CD8-positive, alpha-beta memory T cell (primary cell): ENCODE results near the gene AFF2. TPM values are rescaled to one million over a fixed set of nuclear protein-coding genes. Genes with fewer than 3 reads are reported as not detected.
"Not testable (repeated sequence)": the region's sequence is repeated elsewhere in the genome, so short reads cannot be mapped to it uniquely, and the experiment has no call there.

Experiments used
- CTCF ChIA-PET: fragments of 350-600 bp; sonication (Branson Sonifier 250); formaldehyde crosslinking; loops from one replicate; lab custom pipeline; 2021; ENCODE audit warnings: antibody characterized with exemption; lab: Charles Lee
- POLR2A ChIA-PET: fragments of 350-600 bp; sonication (Branson Sonifier 250); formaldehyde crosslinking; loops from one replicate; lab custom pipeline; 2021; ENCODE audit warnings: antibody characterized with exemption; lab: Charles Lee
- DNase-seq, 5 donors: peaks; one replicate each; pipeline versions ENCODE4 v3.0.0 to v3.0.0-alpha.2; 2020 to 2022; ENCODE audit warnings: mixed read lengths in 1 of 5
- H3K27ac ChIP-seq: one replicate; pipeline ENCODE4 v1.7.0; 2013; ENCODE audit warnings: low read depth, mild to moderate bottlenecking, low read length, moderate library complexity
- H3K27me3 ChIP-seq: 2 replicates; pipeline ENCODE4 v1.7.0; 2013; ENCODE audit warnings: low read length, mild to moderate bottlenecking; ENCODE audit not compliant: insufficient read depth, poor library complexity, severe bottlenecking
- H3K36me3 ChIP-seq: 2 replicates; pipeline ENCODE4 v1.7.0; 2013; ENCODE audit warnings: mild to moderate bottlenecking, low read length, moderate library complexity; ENCODE audit not compliant: insufficient read depth
- H3K4me1 ChIP-seq: 2 replicates; pipeline ENCODE4 v1.7.0; 2013; ENCODE audit warnings: mild to moderate bottlenecking, low read length, moderate library complexity; ENCODE audit not compliant: insufficient read depth
- H3K4me3 ChIP-seq: 2 replicates; pipeline ENCODE4 v1.7.0; 2013; ENCODE audit warnings: mild to moderate bottlenecking, low read length
- H3K9me3 ChIP-seq: 2 replicates; pipeline ENCODE4 v1.7.0; 2013; ENCODE audit warnings: mild to moderate bottlenecking, low read length
- H3K27ac Mint-ChIP-seq, 8 donors: one replicate each; pipeline ENCODE4 v1.8.0; 2020 to 2021; ENCODE audit warnings: mixed read lengths in 8 of 8, mild to moderate bottlenecking in 6 of 8, inconsistent platforms in 3 of 8, moderate library complexity in 3 of 8
- H3K27me3 Mint-ChIP-seq, 2 donors: one replicate each; pipeline ENCODE4 v1.8.0; 2020 to 2021; ENCODE audit warnings: mixed read lengths in 2 of 2, mild to moderate bottlenecking in 1 of 2, moderate library complexity in 1 of 2
- H3K36me3 Mint-ChIP-seq, 3 donors: one replicate each; pipeline ENCODE4 v1.8.0; 2020 to 2021; ENCODE audit warnings: mixed read lengths in 3 of 3, inconsistent platforms in 1 of 3, mild to moderate bottlenecking in 1 of 3
- H3K4me1 Mint-ChIP-seq, 3 donors: one replicate each; pipeline ENCODE4 v1.8.0; 2020 to 2021; ENCODE audit warnings: mixed read lengths in 3 of 3, inconsistent platforms in 1 of 3, mild to moderate bottlenecking in 1 of 3
- H3K4me3 Mint-ChIP-seq, 7 donors: one replicate each; pipeline ENCODE4 v1.8.0; 2020 to 2021; ENCODE audit warnings: mixed read lengths in 7 of 7, mild to moderate bottlenecking in 6 of 7, moderate library complexity in 4 of 7, inconsistent platforms in 2 of 7
- H3K9me3 Mint-ChIP-seq, 5 donors: one replicate each; pipeline ENCODE4 v1.8.0; 2020 to 2022; ENCODE audit warnings: mixed read lengths in 5 of 5, mild to moderate bottlenecking in 3 of 5, moderate library complexity in 2 of 5, inconsistent platforms in 1 of 5
- polyA plus RNA-seq: library from polyadenylated mRNA; unstranded; fragments of 300-500 nt; fragmentation: Illumina TruSeq; gene quantifications from one replicate; pipeline ENCODE4 v1.2.3, GENCODE V29; 2021
- total RNA-seq, 2 experiments: library from RNA; stranded (reverse); gene quantifications; one replicate each; pipeline ENCODE4 v1.2.3, GENCODE V29; 2021

AFF2 gene
- total and polyA plus RNA-seq, 3 experiments from 2014 or later, result 0.27 to 0.33 TPM; not detected in 1

- Mint-ChIP-seq H3K27me3 (no peaks in the 10 kb centered on the region), H3K27ac (no peak overlapping the region), H3K36me3 (peaks cover 0 to 3% (median 0%) of the 10 kb centered on the region in 3 donors), H3K4me3 (no peak overlapping the region), H3K4me1 (no peaks in the 10 kb centered on the region), H3K9me3 (peaks cover 0 to 4% (median 0%) of the 10 kb centered on the region in 5 donors)
- Histone ChIP-seq H3K4me1 (no peaks in the 10 kb centered on the region), H3K9me3 (no peaks in the 10 kb centered on the region), H3K27ac (no peak overlapping the region), H3K27me3 (no peaks in the 10 kb centered on the region), H3K36me3 (no peaks in the 10 kb centered on the region), H3K4me3 (no peak overlapping the region)
- no peak for DNase-seq
- CTCF ChIA-PET, result no interaction called here
- POLR2A ChIA-PET, result no interaction called here
Observed at GRCh38 chrX:148902581-148902980, 402.2 kb downstream of the AFF2 start.

- no peaks in the 10 kb centered on the region for H3K9me3 ChIP-seq
- H3K4me1 ChIP-seq, result no peaks in the 10 kb centered on the region
- Mint-ChIP-seq H3K27ac (no peak overlapping the region), H3K36me3 (peaks cover 0 to 3% (median 0%) of the 10 kb centered on the region in 3 donors), H3K27me3 (no peaks in the 10 kb centered on the region), H3K4me1 (no peaks in the 10 kb centered on the region), H3K9me3 (peaks cover 0 to 4% (median 0%) of the 10 kb centered on the region in 5 donors), H3K4me3 (no peak overlapping the region)
- ChIA-PET CTCF (no interaction called here), POLR2A (no interaction called here)
- H3K36me3 ChIP-seq, result no peaks in the 10 kb centered on the region
- no peak overlapping the region for H3K27ac ChIP-seq
- no peaks in the 10 kb centered on the region for H3K27me3 ChIP-seq
- no peak overlapping the region for H3K4me3 ChIP-seq
- DNase-seq, result no peak
Observed at GRCh38 chrX:148903176-148903575, 402.8 kb downstream of the AFF2 start.

- H3K36me3 Mint-ChIP-seq, result peaks cover 0 to 3% (median 0%) of the 10 kb centered on the region in 3 donors
- no peak overlapping the region for H3K4me3 Mint-ChIP-seq
- Histone ChIP-seq H3K27me3 (no peaks in the 10 kb centered on the region), H3K4me3 (no peak overlapping the region), H3K4me1 (no peaks in the 10 kb centered on the region), H3K27ac (no peak overlapping the region), H3K36me3 (no peaks in the 10 kb centered on the region), H3K9me3 (no peaks in the 10 kb centered on the region)
- no peak overlapping the region for H3K27ac Mint-ChIP-seq
- no peaks in the 10 kb centered on the region for H3K4me1 Mint-ChIP-seq
- H3K27me3 Mint-ChIP-seq, result no peaks in the 10 kb centered on the region
- DNase-seq, result no peak
- CTCF ChIA-PET, result no interaction called here
- peaks cover 0 to 4% (median 0%) of the 10 kb centered on the region in 5 donors for H3K9me3 Mint-ChIP-seq
- POLR2A ChIA-PET, result no interaction called here
Observed at GRCh38 chrX:148904421-148905111, 404.1 kb downstream of the AFF2 start.

- H3K36me3 ChIP-seq, result no peaks in the 10 kb centered on the region
- peaks cover 0 to 3% (median 0%) of the 10 kb centered on the region in 3 donors for H3K36me3 Mint-ChIP-seq
- DNase-seq, result no peak
- ChIA-PET POLR2A (no interaction called here), CTCF (no interaction called here)
- H3K4me3 Mint-ChIP-seq, result no peak overlapping the region
- H3K27me3 Mint-ChIP-seq, result peaks cover 0 to under 1% of the 10 kb centered on the region in 2 donors
- no peak overlapping the region for H3K27ac ChIP-seq
- H3K27me3 ChIP-seq, result no peaks in the 10 kb centered on the region
- H3K4me3 ChIP-seq, result no peak overlapping the region
- H3K9me3 ChIP-seq, result no peaks in the 10 kb centered on the region
- H3K4me1 Mint-ChIP-seq, result no peaks in the 10 kb centered on the region
- H3K4me1 ChIP-seq, result no peaks in the 10 kb centered on the region
- H3K27ac Mint-ChIP-seq, result no peak overlapping the region
- H3K9me3 Mint-ChIP-seq, result peaks cover 0 to 4% (median 0%) of the 10 kb centered on the region in 5 donors
Observed at GRCh38 chrX:148905400-148905799, 405.0 kb downstream of the AFF2 start.

- DNase-seq, H3K27me3 ChIP-seq, H3K36me3 Mint-ChIP-seq, H3K27ac Mint-ChIP-seq, H3K4me1 ChIP-seq, H3K27ac ChIP-seq, H3K9me3 ChIP-seq, H3K4me3 Mint-ChIP-seq, H3K9me3 Mint-ChIP-seq, H3K27me3 Mint-ChIP-seq, CTCF ChIA-PET, H3K4me3 ChIP-seq, H3K4me1 Mint-ChIP-seq, H3K36me3 ChIP-seq, POLR2A ChIA-PET: not testable (repeated sequence)
Observed at GRCh38 chrX:148906628-148907027, 406.2 kb downstream of the AFF2 start.

GRCh38 chrX:148909758-148910157, 409.3 kb downstream of the AFF2 start:
- no peaks in the 10 kb centered on the region for H3K9me3 ChIP-seq

GRCh38 chrX:148913971-148914370, 413.6 kb downstream of the AFF2 start:
- Mint-ChIP-seq H3K27me3 (peaks cover 0 to 4% of the 10 kb centered on the region in 2 donors), H3K4me3 (no peak overlapping the region), H3K27ac (no peak overlapping the region), H3K4me1 (no peaks in the 10 kb centered on the region), H3K9me3 (no peaks in the 10 kb centered on the region), H3K36me3 (no peaks in the 10 kb centered on the region)
- CTCF ChIA-PET, result no interaction called here
- DNase-seq, result no peak
- Histone ChIP-seq H3K4me3 (no peak overlapping the region), H3K36me3 (no peaks in the 10 kb centered on the region), H3K9me3 (no peaks in the 10 kb centered on the region), H3K27me3 (no peaks in the 10 kb centered on the region), H3K4me1 (no peaks in the 10 kb centered on the region), H3K27ac (no peak overlapping the region)
- POLR2A ChIA-PET, result no interaction called here

More at GRCh38 chrX:148909758-148910157, 409.3 kb downstream of the AFF2 start:
- DNase-seq, result no peak
- POLR2A ChIA-PET, result no interaction called here
- Histone ChIP-seq H3K4me1 (no peaks in the 10 kb centered on the region), H3K27me3 (no peaks in the 10 kb centered on the region), H3K27ac (no peak overlapping the region), H3K36me3 (no peaks in the 10 kb centered on the region), H3K4me3 (no peak overlapping the region)
- Mint-ChIP-seq H3K27me3 (peaks cover 0 to 4% of the 10 kb centered on the region in 2 donors), H3K9me3 (peaks cover 0 to 4% (median 0%) of the 10 kb centered on the region in 5 donors), H3K4me1 (no peaks in the 10 kb centered on the region), H3K36me3 (peaks cover 0 to 3% (median 0%) of the 10 kb centered on the region in 3 donors), H3K27ac (no peak overlapping the region), H3K4me3 (no peak overlapping the region)
- CTCF ChIA-PET, result no interaction called here

- H3K27ac Mint-ChIP-seq, result no peak overlapping the region
- H3K27me3 Mint-ChIP-seq, result peaks cover 0 to 4% of the 10 kb centered on the region in 2 donors
- H3K9me3 Mint-ChIP-seq, result no peaks in the 10 kb centered on the region
- POLR2A ChIA-PET, result no interaction called here
- CTCF ChIA-PET, result no interaction called here
- H3K4me3 Mint-ChIP-seq, result no peak overlapping the region
- DNase-seq, result no peak
- Histone ChIP-seq H3K27ac (no peak overlapping the region), H3K4me1 (no peaks in the 10 kb centered on the region), H3K36me3 (no peaks in the 10 kb centered on the region), H3K4me3 (no peak overlapping the region), H3K9me3 (no peaks in the 10 kb centered on the region), H3K27me3 (no peaks in the 10 kb centered on the region)
- no peaks in the 10 kb centered on the region for H3K4me1 Mint-ChIP-seq
- H3K36me3 Mint-ChIP-seq, result no peaks in the 10 kb centered on the region
Observed at GRCh38 chrX:148914783-148915182, 414.4 kb downstream of the AFF2 start.
